SW480 (cell line): ENCODE data around the gene CLDN7.
"Not testable (repeated sequence)": the region's sequence is repeated elsewhere in the genome, so short reads cannot be mapped to it uniquely, and the experiment has no call there.

Source experiments
- DNase-seq: peaks from one replicate; pipeline ENCODE4 v3.0.0-alpha.2; 2016; ENCODE audit warnings: low spot score

Gene CLDN7

GRCh38 chr17:7253082-7253481, 9.2 kb downstream of the CLDN7 start:
- DNase-seq = no peak

GRCh38 chr17:7252176-7253043, 9.9 kb downstream of the CLDN7 start, which contains the start of gene ELP5:
ELP5 (plus strand) TSS chr17:7252215; CDS start chr17:7252551, 336 bp downstream.
- DNase-seq = peak; percentile 95

- DNase-seq = peak; percentile 100
These were observed 10.6 kb downstream of the CLDN7 start, which contains the start of gene CTDNEP1 for GRCh38 chr17:7251661-7252175. CTDNEP1 (minus strand) TSS chr17:7251734; CDS start chr17:7251296, 438 bp downstream.

GRCh38 chr17:7250695-7251627, 11.3 kb downstream of the CLDN7 start:
- DNase-seq = no peak

- no peak for DNase-seq
These were observed 12.4 kb downstream of the CLDN7 start for GRCh38 chr17:7249830-7250229.

DNA sequence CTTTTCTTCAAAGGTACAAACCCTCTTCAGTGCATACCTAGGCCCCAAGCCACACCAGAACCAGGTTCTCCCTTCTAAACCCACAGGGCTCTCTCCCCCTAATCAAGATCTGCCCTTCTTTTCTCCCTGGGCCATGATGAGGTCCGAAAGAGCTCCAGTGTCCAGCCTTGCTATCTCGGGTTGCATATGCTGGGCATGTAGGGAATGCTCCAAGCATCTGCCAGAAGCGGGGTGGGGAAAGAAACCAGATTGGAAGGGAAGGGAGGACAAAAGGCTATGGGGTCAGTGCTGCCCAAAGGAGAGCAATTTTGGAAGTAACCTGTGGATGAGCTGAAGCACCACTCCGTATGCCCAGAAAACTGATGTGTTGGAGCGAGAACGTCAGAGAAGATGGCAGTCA, 13.1 kb downstream of the CLDN7 start:
- no peak for DNase-seq

DNA sequence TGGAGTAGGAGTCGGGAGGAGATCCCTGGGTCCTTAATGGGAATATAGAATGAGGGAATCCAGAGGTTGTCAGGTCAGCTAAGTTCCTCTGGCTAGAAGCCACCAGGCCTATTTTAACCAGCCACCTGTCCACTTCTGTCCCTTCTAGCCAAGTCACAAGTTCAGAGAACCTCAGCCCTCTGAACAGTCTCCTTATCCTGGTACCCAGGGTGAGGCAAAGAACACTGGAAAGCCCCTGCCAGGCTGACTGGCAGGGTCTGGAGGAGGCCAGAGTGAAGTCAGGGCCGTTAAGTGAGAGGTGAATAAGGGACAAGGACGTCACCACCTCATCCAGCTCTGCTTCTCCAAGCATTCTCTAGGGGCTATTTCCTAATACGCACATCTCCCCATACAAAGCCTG, 13.5 kb downstream of the CLDN7 start:
- no peak for DNase-seq

GRCh38 chr17:7246779-7247178, 15.5 kb downstream of the CLDN7 start:
- no peak for DNase-seq

- DNase-seq = not testable (repeated sequence)
These were observed 18.4 kb downstream of the CLDN7 start for GRCh38 chr17:7243838-7244237.

- DNase-seq = no peak
These were observed 18.9 kb downstream of the CLDN7 start for GRCh38 chr17:7243453-7243729.

GRCh38 chr17:7242717-7243452, 19.4 kb downstream of the CLDN7 start:
- DNase-seq = peak; percentile 92

GRCh38 chr17:7241783-7242716, 20.2 kb downstream of the CLDN7 start, which contains the start of gene GABARAP:
GABARAP (minus strand) TSS chr17:7242449; CDS start chr17:7242330, 119 bp downstream.
- DNase-seq = peak; percentile 80

DNA sequence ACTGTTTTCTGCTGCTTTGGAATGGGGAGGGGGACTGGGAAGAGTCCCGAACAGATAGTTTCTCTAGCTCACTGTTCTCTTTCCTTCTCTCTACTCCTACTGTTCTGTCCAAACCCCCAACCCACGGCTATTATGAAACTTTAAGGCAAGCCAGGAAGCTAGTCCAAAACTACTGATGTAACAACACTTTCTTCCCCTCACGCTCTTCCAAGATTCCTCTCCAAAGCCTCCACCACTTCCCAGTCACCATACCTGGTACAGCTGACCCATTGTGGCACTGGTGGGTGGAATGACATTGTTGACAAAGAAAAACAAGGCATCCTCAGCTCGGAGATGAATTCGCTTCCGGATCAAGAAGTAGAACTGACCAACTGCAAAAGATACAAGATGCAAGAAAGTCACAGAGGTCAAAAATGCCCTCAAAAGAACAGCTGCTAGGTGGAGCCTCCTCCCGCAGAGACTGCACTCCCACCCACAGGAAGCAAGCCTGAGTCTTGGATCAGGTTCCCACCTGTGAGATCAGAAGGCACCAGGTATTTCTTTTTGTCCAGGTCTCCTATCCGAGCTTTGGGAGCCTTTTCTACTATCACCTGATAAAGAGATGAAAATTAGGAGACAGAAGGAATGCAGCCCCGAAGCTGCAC, 21.1 kb downstream of the CLDN7 start:
- no peak for DNase-seq

DNA sequence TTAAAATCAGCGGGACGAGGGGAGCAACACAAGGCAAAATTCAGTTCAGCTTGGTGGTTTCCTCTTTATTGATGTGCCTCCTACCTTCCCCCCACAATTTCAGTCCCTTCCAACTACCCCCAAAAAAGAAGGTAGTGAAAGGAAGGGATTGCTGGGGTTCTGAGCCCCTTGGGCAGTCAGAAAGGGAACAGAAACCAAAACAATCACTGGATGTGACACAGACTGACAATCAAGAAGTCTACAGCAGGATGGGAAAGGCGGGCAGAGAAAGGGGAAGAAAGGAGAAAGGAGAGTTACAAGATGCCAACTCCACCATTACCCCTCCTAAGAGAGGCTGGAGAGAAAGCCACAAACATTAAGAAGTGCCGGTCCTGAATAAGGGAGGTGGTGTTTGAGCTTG, 21.9 kb downstream of the CLDN7 start:
- DNase-seq = no peak

GRCh38 chr17:7239091-7240027, 22.9 kb downstream of the CLDN7 start, which contains the start of gene PHF23:
PHF23 (minus strand) TSS chr17:7239457; CDS start chr17:7239279, 178 bp downstream.
- DNase-seq = peak; percentile 99

GRCh38 chr17:7238420-7239090, 23.7 kb downstream of the CLDN7 start:
- no peak for DNase-seq

- DNase-seq = peak; percentile 66
These were observed 24.4 kb downstream of the CLDN7 start for GRCh38 chr17:7237761-7238419.

- no peak for DNase-seq
These were observed 25.0 kb downstream of the CLDN7 start for GRCh38 chr17:7237266-7237760.
